Measurements from ENCODE around the gene ITGAL.
A peak's percentile ranks its signal among the peaks of the same experiment; 100 is the strongest.

ITGAL gene

DNA sequence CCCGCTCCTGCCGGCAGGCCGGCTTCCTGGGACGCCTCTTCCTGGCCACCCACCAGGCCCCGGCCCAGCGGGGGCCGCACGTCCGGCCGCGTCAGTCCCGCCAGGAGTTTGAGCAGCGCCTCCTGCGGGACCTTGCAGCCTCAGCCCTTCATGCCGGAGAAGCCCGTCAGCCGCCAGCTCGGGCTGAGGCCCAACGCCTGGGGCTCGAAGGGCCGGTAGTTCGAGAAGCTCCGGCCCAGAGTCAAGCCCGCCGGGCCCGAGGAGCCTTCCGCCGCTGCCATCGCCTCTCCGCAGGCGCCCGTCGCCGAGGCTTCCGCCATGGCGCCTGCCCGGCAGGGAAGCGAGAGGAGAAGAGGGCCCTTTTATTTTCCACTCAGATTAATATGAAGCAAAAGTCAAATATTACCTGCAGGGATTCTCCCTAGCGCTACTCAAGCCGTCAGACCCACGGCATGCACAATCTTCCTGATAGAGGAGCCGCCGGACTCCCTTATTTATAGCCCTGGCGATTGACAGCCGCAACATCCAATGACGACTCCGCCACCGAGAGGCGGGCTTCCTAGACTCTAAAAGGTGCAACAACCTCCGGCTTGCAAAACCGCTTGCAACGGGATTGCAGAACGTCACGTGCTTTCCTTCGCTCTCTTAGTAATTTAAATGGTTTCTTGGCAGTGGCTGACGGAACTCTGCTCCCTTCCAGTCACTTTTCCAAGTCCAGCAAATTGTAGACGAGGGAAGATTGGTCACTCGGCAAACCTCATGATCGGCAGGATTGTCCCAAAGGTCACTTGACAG is 26.9 kb upstream of the ITGAL start, which contains the start of gene SEPHS2:
TSS of gene SEPHS2 (minus strand) at position 467 of the 795 bp plus-strand sequence. CDS start at position 320, 147 bp downstream.
- no peaks in the 10 kb centered on the region for H3K9me2 ChIP-seq (replicated peaks; ENCODE audit: insufficient read depth, low read length)
- H3K4me1 ChIP-seq (ENCODE audit: low read length) = peaks cover 13% of the 10 kb centered on the region
- no peaks in the 10 kb centered on the region for H3K27me3 ChIP-seq (replicated peaks; ENCODE audit: insufficient read depth, low read length)
- no peaks in the 10 kb centered on the region for H3K36me3 ChIP-seq (replicated peaks; ENCODE audit: insufficient read depth, low read length)
- peak within 1 kb of the TSS; percentile 83 for H2AFZ ChIP-seq (ENCODE audit: low read length)
- H3K79me2 ChIP-seq (ENCODE audit: low read length) = peaks cover 16% of the 10 kb centered on the region
- peak within 1 kb of the TSS; percentile 86 for H3K9ac ChIP-seq (ENCODE audit: low read length)
- no peaks in the 10 kb centered on the region for H3F3A ChIP-seq (ENCODE audit: insufficient read depth, low read length)
- H3K9me3 ChIP-seq (replicated peaks; ENCODE audit: insufficient read depth, low read length) = no peaks in the 10 kb centered on the region
- TF ChIP-seq CTCF (IDR thresholded peaks at IDR 0.05; ENCODE audit: low read length) (peak; percentile 47), EZH2phosphoT487 (IDR thresholded peaks at IDR 0.05; ENCODE audit: low read length) (no peak)
- peak within 1 kb of the TSS; percentile 64; the same call in 1 of the 2 replicates for H3K27ac ChIP-seq (ENCODE audit: low read length)
- peak; percentile 99 for DNase-seq
- no peaks in the 10 kb centered on the region for H4K20me1 ChIP-seq (ENCODE audit: insufficient read depth, low read length)
- H3K4me3 ChIP-seq (ENCODE audit: low read length) = peak within 1 kb of the TSS; percentile 81
- H3K4me2 ChIP-seq (ENCODE audit: low read depth, low read length) = peak within 1 kb of the TSS; percentile 88

DNA sequence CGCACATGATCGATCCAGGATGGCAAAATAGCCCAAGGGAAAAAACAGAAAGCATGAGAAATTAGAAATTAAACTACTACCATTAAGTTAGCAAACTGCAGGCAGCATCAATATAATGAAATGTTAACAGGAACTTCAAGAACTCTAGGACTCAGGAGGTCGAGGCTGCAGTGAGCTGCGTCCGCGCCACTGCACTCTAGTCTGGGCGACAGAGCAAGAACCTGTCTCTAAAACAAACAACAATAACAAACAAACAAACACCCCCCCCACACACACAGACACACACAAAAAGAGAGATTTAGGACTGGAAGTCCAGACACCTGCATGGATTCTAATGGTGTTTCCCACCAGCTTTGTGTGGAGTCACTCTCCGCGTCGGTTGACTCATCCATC is 26.3 kb upstream of the ITGAL start:
- peak overlapping the region; percentile 88 for H3K4me2 ChIP-seq (ENCODE audit: low read depth, low read length)
- no peak overlapping the region for H3K9ac ChIP-seq (ENCODE audit: low read length)
- H3K9me3 ChIP-seq (replicated peaks; ENCODE audit: insufficient read depth, low read length) = no peaks in the 10 kb centered on the region
- no peaks in the 10 kb centered on the region for H3K9me2 ChIP-seq (replicated peaks; ENCODE audit: insufficient read depth, low read length)
- H3K4me1 ChIP-seq (ENCODE audit: low read length) = peaks cover 13% of the 10 kb centered on the region
- no peak for DNase-seq
- TF ChIP-seq CTCF (IDR thresholded peaks at IDR 0.05; ENCODE audit: low read length) = no peak
- TF ChIP-seq EZH2 (optimal IDR thresholded peaks at IDR 0.05; ENCODE audit: low read depth, low read length) = no peak
- no peak for TF ChIP-seq EZH2phosphoT487 (IDR thresholded peaks at IDR 0.05; ENCODE audit: low read length)
- H3F3A ChIP-seq (ENCODE audit: insufficient read depth, low read length) = no peaks in the 10 kb centered on the region
- H3K36me3 ChIP-seq (replicated peaks; ENCODE audit: insufficient read depth, low read length) = no peaks in the 10 kb centered on the region
- H3K79me2 ChIP-seq (ENCODE audit: low read length) = peaks cover 16% of the 10 kb centered on the region
- no peaks in the 10 kb centered on the region for H3K27me3 ChIP-seq (replicated peaks; ENCODE audit: insufficient read depth, low read length)
- peak overlapping the region; percentile 83 for H2AFZ ChIP-seq (ENCODE audit: low read length)
- H4K20me1 ChIP-seq (ENCODE audit: insufficient read depth, low read length) = no peaks in the 10 kb centered on the region
- peak overlapping the region; percentile 81 for H3K4me3 ChIP-seq (ENCODE audit: low read length)
- H3K27ac ChIP-seq (ENCODE audit: low read length) = no peak overlapping the region

DNA sequence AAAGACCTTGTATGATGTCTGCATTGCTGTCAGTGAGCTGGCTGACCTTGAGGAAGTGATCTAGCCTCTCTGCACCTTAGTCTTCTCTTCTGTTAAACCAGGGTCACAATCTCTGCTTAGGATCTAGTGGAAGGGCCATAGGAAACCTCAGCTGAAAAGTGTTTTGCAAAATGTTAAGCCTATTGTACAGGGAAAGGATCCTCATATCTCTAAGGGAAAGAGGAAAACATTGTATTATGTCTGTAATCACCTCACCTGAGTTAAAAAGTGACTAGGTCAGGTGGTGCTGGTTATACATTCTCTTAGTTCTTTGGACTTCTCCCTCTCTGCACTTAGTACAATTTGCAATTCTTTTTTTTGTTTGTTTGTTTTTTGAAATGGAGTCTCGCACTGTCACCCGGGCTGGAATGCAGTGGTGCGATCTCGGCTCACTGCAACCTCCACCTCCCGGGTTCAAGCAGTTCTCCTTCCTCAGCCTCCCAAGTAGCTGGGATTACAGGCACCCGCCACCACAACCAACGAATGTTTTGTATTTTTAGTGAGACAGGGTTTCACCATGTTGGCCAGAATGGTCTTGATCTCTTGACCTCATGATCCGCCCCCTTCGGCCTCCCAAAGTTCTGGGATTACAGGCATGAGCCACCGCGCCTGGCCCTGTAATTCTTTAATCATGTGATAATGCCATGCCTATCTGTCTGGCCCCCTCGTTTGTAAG is 24.9 kb upstream of the ITGAL start:
- H3K4me1 ChIP-seq (ENCODE audit: low read length) = peaks cover 13% of the 10 kb centered on the region
- H3F3A ChIP-seq (ENCODE audit: insufficient read depth, low read length) = no peaks in the 10 kb centered on the region
- no peaks in the 10 kb centered on the region for H3K9me3 ChIP-seq (replicated peaks; ENCODE audit: insufficient read depth, low read length)
- DNase-seq = no peak
- no peak overlapping the region for H3K4me2 ChIP-seq (ENCODE audit: low read depth, low read length)
- peaks cover 16% of the 10 kb centered on the region for H3K79me2 ChIP-seq (ENCODE audit: low read length)
- no peaks in the 10 kb centered on the region for H3K36me3 ChIP-seq (replicated peaks; ENCODE audit: insufficient read depth, low read length)
- H4K20me1 ChIP-seq (ENCODE audit: insufficient read depth, low read length) = no peaks in the 10 kb centered on the region
- TF ChIP-seq CTCF (IDR thresholded peaks at IDR 0.05; ENCODE audit: low read length) (no peak), EZH2phosphoT487 (IDR thresholded peaks at IDR 0.05; ENCODE audit: low read length) (no peak), EZH2 (optimal IDR thresholded peaks at IDR 0.05; ENCODE audit: low read depth, low read length) (no peak)
- H3K27me3 ChIP-seq (replicated peaks; ENCODE audit: insufficient read depth, low read length) = no peaks in the 10 kb centered on the region
- H3K4me3 ChIP-seq (ENCODE audit: low read length) = no peak overlapping the region
- H2AFZ ChIP-seq (ENCODE audit: low read length) = no peak overlapping the region
- no peaks in the 10 kb centered on the region for H3K9me2 ChIP-seq (replicated peaks; ENCODE audit: insufficient read depth, low read length)
- no peak overlapping the region for H3K27ac ChIP-seq (ENCODE audit: low read length)
- H3K9ac ChIP-seq (ENCODE audit: low read length) = no peak overlapping the region

Measured in MM.1S (cell line).